Calu3 (cell line): Measurements from ENCODE around the gene MYPOP. TPM values are rescaled to one million over a fixed set of nuclear protein-coding genes. Genes with fewer than 3 reads are reported as not detected.

Source experiments
- BruUV-seq: library from RNA; stranded (reverse); fragments of 400-500 nt; replicated peaks from 2 replicates; lab custom pipeline; 2021; lab: Mats Ljungman, UMichigan
- CTCF ChIA-PET: fragments of 300-600 bp; sonication (Branson Sonifier 250); formaldehyde crosslinking; loops from one replicate; lab custom pipeline; 2022; ENCODE audit warnings: antibody characterized with exemption; lab: Charles Lee
- DNase-seq: peaks from one replicate; pipeline ENCODE4 v3.0.0; 2022
- H3K27ac Mint-ChIP-seq: one replicate; pipeline ENCODE4 v1.8.0; 2022; ENCODE audit warnings: mixed read lengths; ENCODE audit not compliant: unreplicated experiment
- H3K27me3 Mint-ChIP-seq: one replicate; pipeline ENCODE4 v1.8.0; 2022; ENCODE audit warnings: mixed read lengths; ENCODE audit not compliant: unreplicated experiment
- H3K36me3 Mint-ChIP-seq: one replicate; pipeline ENCODE4 v1.8.0; 2022; ENCODE audit warnings: mild to moderate bottlenecking, moderate library complexity, mixed read lengths; ENCODE audit not compliant: insufficient read depth, unreplicated experiment
- H3K4me1 Mint-ChIP-seq: one replicate; pipeline ENCODE4 v1.8.0; 2022; ENCODE audit warnings: mild to moderate bottlenecking, low read depth, mixed read lengths; ENCODE audit not compliant: unreplicated experiment
- H3K4me3 Mint-ChIP-seq: one replicate; pipeline ENCODE4 v1.8.0; 2022; ENCODE audit warnings: mild to moderate bottlenecking, low read depth, moderate library complexity, mixed read lengths; ENCODE audit not compliant: unreplicated experiment
- H3K9me3 Mint-ChIP-seq: one replicate; pipeline ENCODE4 v1.8.0; 2022; ENCODE audit warnings: low read depth, mixed read lengths; ENCODE audit not compliant: unreplicated experiment
- intact Hi-C: fragments of 100-400 bp; cut with micrococcal nuclease; formaldehyde crosslinking; loops from one replicate; pipeline ENCODE4 v1.10.0; 2022; ENCODE audit not compliant: unreplicated experiment
- total RNA-seq: library from RNA; stranded (reverse); gene quantifications from 2 replicates; pipeline ENCODE4 v1.2.3, GENCODE V29; 2022
- TF ChIP-seq, protein P1 (sequence below): fragments of 200-600 bp; IDR thresholded peaks from one replicate; pipeline ENCODE4 v1.8.0; 2022; ENCODE audit warnings: antibody characterized with exemption; ENCODE audit not compliant: unreplicated experiment

Gene MYPOP
- total RNA-seq, 1 experiment from 2014 or later = 13.1 TPM

DNA sequence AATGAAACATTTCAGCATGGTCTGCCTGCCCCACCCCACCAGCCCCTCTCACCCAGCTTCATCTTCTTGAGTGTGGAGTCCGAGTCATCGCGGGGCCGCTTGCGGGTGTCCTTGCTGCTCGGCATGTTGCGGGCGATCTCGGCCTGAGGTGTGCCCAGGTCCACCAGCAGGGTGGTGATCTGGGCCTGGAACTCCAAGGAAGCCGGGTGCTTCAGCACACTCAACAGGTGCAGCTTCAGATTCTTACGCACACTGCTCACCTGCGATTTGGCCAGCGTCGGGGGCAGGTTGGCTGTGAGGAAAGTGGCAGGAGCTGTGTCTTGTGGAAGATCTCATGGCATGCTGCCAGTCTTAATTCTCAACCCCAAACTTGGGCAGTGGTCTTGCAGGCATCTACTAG lies 60.2 kb downstream of the MYPOP start:
- Mint-ChIP-seq H3K4me1 (no peaks in the 10 kb centered on the region), H3K27me3 (no peaks in the 10 kb centered on the region), H3K27ac (no peak overlapping the region), H3K9me3 (no peaks in the 10 kb centered on the region), H3K36me3 (peaks cover 76% of the 10 kb centered on the region), H3K4me3 (no peak overlapping the region)
- intact Hi-C loops = no loop called here
- TF ChIP-seq, protein P1, sequence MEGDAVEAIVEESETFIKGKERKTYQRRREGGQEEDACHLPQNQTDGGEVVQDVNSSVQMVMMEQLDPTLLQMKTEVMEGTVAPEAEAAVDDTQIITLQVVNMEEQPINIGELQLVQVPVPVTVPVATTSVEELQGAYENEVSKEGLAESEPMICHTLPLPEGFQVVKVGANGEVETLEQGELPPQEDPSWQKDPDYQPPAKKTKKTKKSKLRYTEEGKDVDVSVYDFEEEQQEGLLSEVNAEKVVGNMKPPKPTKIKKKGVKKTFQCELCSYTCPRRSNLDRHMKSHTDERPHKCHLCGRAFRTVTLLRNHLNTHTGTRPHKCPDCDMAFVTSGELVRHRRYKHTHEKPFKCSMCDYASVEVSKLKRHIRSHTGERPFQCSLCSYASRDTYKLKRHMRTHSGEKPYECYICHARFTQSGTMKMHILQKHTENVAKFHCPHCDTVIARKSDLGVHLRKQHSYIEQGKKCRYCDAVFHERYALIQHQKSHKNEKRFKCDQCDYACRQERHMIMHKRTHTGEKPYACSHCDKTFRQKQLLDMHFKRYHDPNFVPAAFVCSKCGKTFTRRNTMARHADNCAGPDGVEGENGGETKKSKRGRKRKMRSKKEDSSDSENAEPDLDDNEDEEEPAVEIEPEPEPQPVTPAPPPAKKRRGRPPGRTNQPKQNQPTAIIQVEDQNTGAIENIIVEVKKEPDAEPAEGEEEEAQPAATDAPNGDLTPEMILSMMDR = no peak
- no TSS peak for BruUV-seq
- DNase-seq = no peak
- CTCF ChIA-PET = interaction anchor here (0.6 kb wide), 1 partner anchor 841 kb away, joined by 3 read pairs; no protein-coding TSS in a partner anchor

Other genes with a start within 250 kb of the MYPOP start
- gene GIPR, start 234.4 kb downstream of the MYPOP start, total RNA-seq = 6.9 TPM in 2 replicates
- gene SNRPD2, start 210.7 kb downstream of the MYPOP start, total RNA-seq = 603 and 663 TPM in 2 replicates
- gene QPCTL, start 209.9 kb downstream of the MYPOP start, total RNA-seq = 20.4 and 20.7 TPM in 2 replicates
- 43.8 and 53.6 TPM in 2 replicates for gene FBXO46, start 171.7 kb downstream of the MYPOP start, total RNA-seq
- gene MEIOSIN, start 169.2 kb downstream of the MYPOP start, total RNA-seq = not detected in 2 replicates
- 12.9 and 15.0 TPM in 2 replicates for gene SIX5, start 133.4 kb downstream of the MYPOP start, total RNA-seq
- gene DMPK, start 120.1 kb downstream of the MYPOP start, total RNA-seq = 70.8 and 76.0 TPM in 2 replicates
- 74.9 and 76.9 TPM in 2 replicates for gene DMWD, start 109.8 kb downstream of the MYPOP start, total RNA-seq
- gene RSPH6A, start 87.3 kb downstream of the MYPOP start, total RNA-seq = 0.44 and 0.52 TPM in 2 replicates
- 130 and 135 TPM in 2 replicates for gene SYMPK, start 39.5 kb downstream of the MYPOP start, total RNA-seq
- 12.1 and 19.9 TPM in 2 replicates for gene FOXA3, start 38.3 kb downstream of the MYPOP start, total RNA-seq
- 36.9 and 37.4 TPM in 2 replicates for gene IRF2BP1, start 16.5 kb downstream of the MYPOP start, total RNA-seq
- not detected in 2 replicates for gene NANOS2, start 12.2 kb upstream of the MYPOP start, total RNA-seq
- not detected in 2 replicates for gene NOVA2, start 71.3 kb upstream of the MYPOP start, total RNA-seq
- gene CCDC61, start 92.9 kb upstream of the MYPOP start, total RNA-seq = 31.0 and 32.7 TPM in 2 replicates
- not detected in 2 replicates for gene PGLYRP1, start 120.4 kb upstream of the MYPOP start, total RNA-seq
- gene IGFL4, start 138.4 kb upstream of the MYPOP start, total RNA-seq = not detected in 2 replicates
- not detected in 2 replicates for gene IGFL3, start 222.1 kb upstream of the MYPOP start, total RNA-seq
- gene IGFL2, start 245.6 kb upstream of the MYPOP start, total RNA-seq = not detected in 2 replicates